Measurements from ENCODE around the gene CCBE1. TPM values are rescaled to one million over a fixed set of nuclear protein-coding genes. Genes with fewer than 3 reads are reported as not detected.

Gene CCBE1
- total and polyA plus RNA-seq, 12 donors: 0.24 to 10.3 (median 1.3) TPM

GRCh38 chr18:59623456-59624368 lies 73.5 kb downstream of the CCBE1 start:
- WGBS, 2 donors: 63 to 72% methylated on average over 10 of the region's 10 CpGs

GRCh38 chr18:59621027-59621426 lies 76.2 kb downstream of the CCBE1 start:
- H3K9me3 ChIP-seq: no peaks in the 10 kb centered on the region
- H3K27ac ChIP-seq: no peak overlapping the region
- intact Hi-C loops (cut with DNase I): loop anchor here in 2 of 10 donors (10.0 kb wide), 2 partner anchors 56 to 204 kb away; no protein-coding TSS in a partner anchor
- H3K4me1 ChIP-seq: peaks cover 0 to 12% (median 4%) of the 10 kb centered on the region in 9 donors
- ATAC-seq (no peak), DNase-seq (no peak)
- H3K27me3 ChIP-seq: no peaks in the 10 kb centered on the region
- TF ChIP-seq CTCF (IDR thresholded peaks at IDR 0.05): no peak
- H3K36me3 ChIP-seq: no peaks in the 10 kb centered on the region
- H3K4me3 ChIP-seq: no peak overlapping the region

More at GRCh38 chr18:59623456-59624368, 73.5 kb downstream of the CCBE1 start:
- peak overlapping the region in 2 of 10 donors; percentile 6 to 48 for H3K27ac ChIP-seq
- H3K4me3 ChIP-seq: no peak overlapping the region
- H3K4me1 ChIP-seq: peaks cover 0 to 12% (median 5%) of the 10 kb centered on the region in 9 donors
- DNase-seq (no peak), ATAC-seq (peak in 6 of 8 donors; percentile 39 to 72 (median 48))
- intact Hi-C loops (cut with DNase I): loop anchor here in 2 of 10 donors (10.0 kb wide), 2 partner anchors 59 to 201 kb away; no protein-coding TSS in a partner anchor
- no peak for TF ChIP-seq CTCF (IDR thresholded peaks at IDR 0.05)
- no peaks in the 10 kb centered on the region for H3K36me3 ChIP-seq
- H3K27me3 ChIP-seq: no peaks in the 10 kb centered on the region
- no peaks in the 10 kb centered on the region for H3K9me3 ChIP-seq

GRCh38 chr18:59620381-59620780 lies 76.8 kb downstream of the CCBE1 start:
- no peak for ATAC-seq
- no peak overlapping the region for H3K4me3 ChIP-seq
- no peak overlapping the region for H3K27ac ChIP-seq
- no peak for DNase-seq
- intact Hi-C loops (cut with DNase I): loop anchor here in 2 of 10 donors (10.0 kb wide), 2 partner anchors 56 to 204 kb away; no protein-coding TSS in a partner anchor
- peaks cover 0 to 12% (median 4%) of the 10 kb centered on the region in 9 donors for H3K4me1 ChIP-seq
- no peaks in the 10 kb centered on the region for H3K9me3 ChIP-seq
- no peak for TF ChIP-seq CTCF (IDR thresholded peaks at IDR 0.05)
- no peaks in the 10 kb centered on the region for H3K36me3 ChIP-seq
- no peaks in the 10 kb centered on the region for H3K27me3 ChIP-seq
- WGBS, 2 donors: 86 to 94% methylated on average over 1 of the region's 1 CpG

GRCh38 chr18:59619816-59620215 lies 77.4 kb downstream of the CCBE1 start:
- ATAC-seq: no peak
- no peak for TF ChIP-seq CTCF (IDR thresholded peaks at IDR 0.05)
- Histone ChIP-seq H3K27ac (no peak overlapping the region), H3K9me3 (no peaks in the 10 kb centered on the region), H3K4me3 (no peak overlapping the region), H3K4me1 (peaks cover 0 to 11% (median 4%) of the 10 kb centered on the region in 9 donors), H3K27me3 (no peaks in the 10 kb centered on the region), H3K36me3 (no peaks in the 10 kb centered on the region)
- no peak for DNase-seq
- intact Hi-C loops (cut with DNase I): loop anchor here in 2 of 10 donors (10.0 kb wide), 2 partner anchors 55 to 205 kb away; no protein-coding TSS in a partner anchor
- WGBS, 2 donors: 63 to 65% methylated on average over 3 of the region's 3 CpGs
